SH-SY5Y (cell line): ENCODE measurements around the gene GAN.

ENCODE experiments used
- GATA2 ChIP-seq: IDR thresholded peaks from 2 replicates; pipeline ENCODE4 v1.6.1; 2011; ENCODE audit warnings: mild to moderate bottlenecking, low read depth, low read length
- GATA3 ChIP-seq: IDR thresholded peaks from 2 replicates; pipeline ENCODE4 v1.6.1; 2011; ENCODE audit warnings: low read depth, mild to moderate bottlenecking, low read length, moderate library complexity

- no peak for TF ChIP-seq GATA2
- no peak for TF ChIP-seq GATA3
Observed at GRCh38 chr16:81427219-81427618, 112.5 kb downstream of the GAN start.
